GM23338 (cell line): ENCODE data around the gene PITPNC1. TPM values are rescaled to one million over a fixed set of nuclear protein-coding genes. Genes with fewer than 3 reads are reported as not detected.

Experiments used
- ATAC-seq: fragments of 200-7000 bp; cut with Tn5 transposase; 3 replicates; pipeline ENCODE4 v1.9.1; 2020
- DNase-seq: peaks from one replicate; pipeline ENCODE4 v3.0.0-alpha.2; 2015; ENCODE audit warnings: low spot score
- H2AFZ ChIP-seq: fragments of 200-600 bp; sonication (generic); 2 replicates; pipeline ENCODE4 v1.8.0; 2016; ENCODE audit warnings: antibody characterized with exemption, mild to moderate bottlenecking, moderate library complexity
- H3F3A ChIP-seq: fragments of 200-600 bp; sonication (generic); replicated peaks from 2 replicates; pipeline ENCODE4 v1.8.0; 2017; ENCODE audit warnings: antibody characterized with exemption, mixed run types, low read depth
- H3K27ac ChIP-seq: fragments of 200-600 bp; sonication (generic); 2 replicates; pipeline ENCODE4 v1.6.1; 2016; ENCODE audit warnings: low read depth
- H3K27me3 ChIP-seq: fragments of 200-600 bp; sonication (generic); 2 replicates; pipeline ENCODE4 v1.8.0; 2016; ENCODE audit warnings: mild to moderate bottlenecking, mixed run types, moderate library complexity; ENCODE audit not compliant: insufficient read depth
- H3K36me3 ChIP-seq: fragments of 200-600 bp; sonication (generic); 2 replicates; pipeline ENCODE4 v1.8.0; 2016; ENCODE audit warnings: mild to moderate bottlenecking; ENCODE audit not compliant: insufficient read depth
- H3K4me1 ChIP-seq: fragments of 200-600 bp; sonication (generic); 2 replicates; pipeline ENCODE4 v1.8.0; 2016; ENCODE audit warnings: mild to moderate bottlenecking, moderate library complexity; ENCODE audit not compliant: insufficient read depth
- H3K4me2 ChIP-seq: fragments of 200-600 bp; sonication (generic); 2 replicates; pipeline ENCODE4 v1.7.1; 2017; ENCODE audit warnings: mixed run types
- H3K4me3 ChIP-seq: fragments of 200-600 bp; sonication (generic); 2 replicates; pipeline ENCODE4 v1.6.1; 2016; ENCODE audit warnings: mixed run types
- H3K79me2 ChIP-seq: fragments of 200-600 bp; sonication (generic); replicated peaks from 2 replicates; pipeline ENCODE4 v1.8.0; 2017; ENCODE audit warnings: mild to moderate bottlenecking; ENCODE audit not compliant: insufficient read depth
- H3K9me2 ChIP-seq: fragments of 200-600 bp; sonication (generic); 2 replicates; pipeline ENCODE4 v1.8.0; 2017; ENCODE audit not compliant: insufficient read depth
- H4K20me1 ChIP-seq: fragments of 200-600 bp; sonication (generic); replicated peaks from 2 replicates; pipeline ENCODE4 v1.8.0; 2017; ENCODE audit warnings: mild to moderate bottlenecking; ENCODE audit not compliant: insufficient read depth
- H3K27ac Mint-ChIP-seq: 2 replicates; pipeline ENCODE4 v1.8.0; 2020; ENCODE audit warnings: inconsistent platforms, mild to moderate bottlenecking, moderate library complexity, mixed read lengths
- H3K27me3 Mint-ChIP-seq: 3 replicates; pipeline ENCODE4 v1.8.0; 2022; ENCODE audit warnings: low read depth, mild to moderate bottlenecking, moderate library complexity, mixed read lengths, inconsistent platforms; ENCODE audit not compliant: insufficient read depth, poor library complexity
- H3K36me3 Mint-ChIP-seq: 3 replicates; pipeline ENCODE4 v1.8.0; 2021; ENCODE audit warnings: low read depth, mild to moderate bottlenecking, inconsistent platforms, moderate library complexity, mixed read lengths
- H3K4me1 Mint-ChIP-seq: 3 replicates; pipeline ENCODE4 v1.8.0; 2020; ENCODE audit warnings: mild to moderate bottlenecking, inconsistent platforms, mixed read lengths
- H3K4me3 Mint-ChIP-seq: 3 replicates; pipeline ENCODE4 v1.8.0; 2021; ENCODE audit warnings: moderate library complexity, mild to moderate bottlenecking, inconsistent platforms, mixed read lengths
- H3K9me3 Mint-ChIP-seq: 3 replicates; pipeline ENCODE4 v1.8.0; 2020; ENCODE audit warnings: moderate library complexity, mild to moderate bottlenecking, inconsistent platforms, mixed read lengths
- CREB1 ChIP-seq: fragments of 250-450 bp; sonication (Bioruptor Pico); IDR thresholded peaks from 2 replicates; pipeline ENCODE4 v1.5.0; 2020; ENCODE audit warnings: low read depth, mild to moderate bottlenecking, moderate library complexity
- EZH2phosphoT487 ChIP-seq: fragments of 200-600 bp; sonication (generic); IDR thresholded peaks from one replicate; pipeline ENCODE4 v1.8.1; 2018; ENCODE audit warnings: antibody characterized with exemption; ENCODE audit not compliant: unreplicated experiment
- NANOG ChIP-seq: IDR thresholded peaks from 2 replicates; pipeline ENCODE4 v1.6.1; 2016; ENCODE audit warnings: antibody characterized with exemption, borderline replicate concordance
- ZNF114 ChIP-seq: fragments of 250-450 bp; sonication (Bioruptor Pico); IDR thresholded peaks from 2 replicates; pipeline ENCODE4 v1.5.0; 2020; ENCODE audit warnings: mild to moderate bottlenecking, moderate library complexity
- ZNF331 ChIP-seq: fragments of 250-450 bp; sonication (Bioruptor Pico); IDR thresholded peaks from 2 replicates; pipeline ENCODE4 v1.5.0; 2020; ENCODE audit warnings: low read depth, mild to moderate bottlenecking, moderate library complexity
- polyA plus RNA-seq: library from polyadenylated mRNA; unstranded; fragments of >200 nt; fragmentation: Nextera tagmentation; extraction: Ambion mirVana; gene quantifications from 2 replicates; pipeline ENCODE4 v1.2.1, GENCODE V29; 2016
- total RNA-seq: library from RNA; depleted of rRNA; stranded (reverse); fragments of >200 nt; shearing (Covaris generic); gene quantifications from 2 replicates; pipeline ENCODE4 v1.2.3, GENCODE V29; 2014
- TF ChIP-seq, protein P1 (sequence below), 2 experiments: fragments of 200-600 bp in 1 of 2; sonication (generic) in 1 of 2; conservative IDR thresholded peaks; 2 replicates each; pipeline versions ENCODE4 v1.5.1 to v1.6.1; 2016 to 2017; ENCODE audit warnings: antibody characterized with exemption in 2 of 2, low read depth in 2 of 2, mild to moderate bottlenecking in 2 of 2, moderate library complexity in 1 of 2
- TF ChIP-seq, protein P2 (sequence below): IDR thresholded peaks from one replicate; pipeline ENCODE4 v1.6.1; 2018; ENCODE audit warnings: antibody characterized with exemption; ENCODE audit not compliant: unreplicated experiment
- TF ChIP-seq, protein P3 (sequence below): IDR thresholded peaks from 2 replicates; pipeline ENCODE4 v1.6.1; 2016; ENCODE audit warnings: antibody characterized with exemption
- TF ChIP-seq, protein P4 (sequence below): fragments of 250-450 bp; sonication (Bioruptor Pico); IDR thresholded peaks from 2 replicates; pipeline ENCODE4 v1.5.0; 2020; ENCODE audit warnings: mild to moderate bottlenecking, moderate library complexity

Gene PITPNC1
- total and polyA plus RNA-seq, 2 experiments from 2014 or later: 23.0 to 32.6 TPM

DNA sequence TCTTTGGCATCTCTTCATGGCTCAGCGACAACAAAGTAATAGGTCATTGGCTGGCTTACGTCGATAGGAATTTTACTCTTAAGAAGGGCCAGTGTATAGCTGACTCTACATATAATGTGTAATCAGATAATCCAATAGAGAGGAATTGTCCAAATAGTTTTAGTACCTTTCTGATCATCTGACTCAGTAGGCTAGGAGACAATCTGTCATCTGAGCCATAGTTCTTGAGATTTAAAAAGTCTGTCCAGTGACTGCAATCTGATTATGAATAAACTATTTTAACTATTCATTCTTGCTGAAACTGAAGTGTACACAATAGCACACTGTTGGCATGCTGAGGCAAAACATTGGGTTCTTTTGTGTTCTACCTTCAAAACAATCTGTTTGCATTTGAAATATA, 319.3 kb downstream of the PITPNC1 start:
- H3K27ac Mint-ChIP-seq: no peak overlapping the region
- H2AFZ ChIP-seq: no peak overlapping the region
- no peak overlapping the region for H3K4me2 ChIP-seq
- peaks cover 16% of the 10 kb centered on the region for H3K4me1 ChIP-seq
- H3F3A ChIP-seq: peaks cover 8% of the 10 kb centered on the region; the same call in 1 of the 2 replicates
- no peaks in the 10 kb centered on the region for H3K9me2 ChIP-seq
- DNase-seq (no peak), ATAC-seq (no peak)
- H3K36me3 ChIP-seq: no peaks in the 10 kb centered on the region; the same call in 1 of the 2 replicates
- H4K20me1 ChIP-seq: no peaks in the 10 kb centered on the region
- H3K4me1 Mint-ChIP-seq: peaks cover 11% of the 10 kb centered on the region
- no peaks in the 10 kb centered on the region for H3K27me3 ChIP-seq
- peaks cover 11% of the 10 kb centered on the region; the same call in 1 of the 3 replicates for H3K36me3 Mint-ChIP-seq
- H3K79me2 ChIP-seq: no peaks in the 10 kb centered on the region
- H3K4me3 ChIP-seq: no peak overlapping the region
- H3K27ac ChIP-seq: peak overlapping the region; percentile 24; the same call in 1 of the 2 replicates
- no peak overlapping the region for H3K4me3 Mint-ChIP-seq
- TF ChIP-seq, protein P1, sequence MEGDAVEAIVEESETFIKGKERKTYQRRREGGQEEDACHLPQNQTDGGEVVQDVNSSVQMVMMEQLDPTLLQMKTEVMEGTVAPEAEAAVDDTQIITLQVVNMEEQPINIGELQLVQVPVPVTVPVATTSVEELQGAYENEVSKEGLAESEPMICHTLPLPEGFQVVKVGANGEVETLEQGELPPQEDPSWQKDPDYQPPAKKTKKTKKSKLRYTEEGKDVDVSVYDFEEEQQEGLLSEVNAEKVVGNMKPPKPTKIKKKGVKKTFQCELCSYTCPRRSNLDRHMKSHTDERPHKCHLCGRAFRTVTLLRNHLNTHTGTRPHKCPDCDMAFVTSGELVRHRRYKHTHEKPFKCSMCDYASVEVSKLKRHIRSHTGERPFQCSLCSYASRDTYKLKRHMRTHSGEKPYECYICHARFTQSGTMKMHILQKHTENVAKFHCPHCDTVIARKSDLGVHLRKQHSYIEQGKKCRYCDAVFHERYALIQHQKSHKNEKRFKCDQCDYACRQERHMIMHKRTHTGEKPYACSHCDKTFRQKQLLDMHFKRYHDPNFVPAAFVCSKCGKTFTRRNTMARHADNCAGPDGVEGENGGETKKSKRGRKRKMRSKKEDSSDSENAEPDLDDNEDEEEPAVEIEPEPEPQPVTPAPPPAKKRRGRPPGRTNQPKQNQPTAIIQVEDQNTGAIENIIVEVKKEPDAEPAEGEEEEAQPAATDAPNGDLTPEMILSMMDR (conservative IDR thresholded peaks at IDR 0.05; ENCODE audit: low read depth in 2 of 2): no peak
- no peak for TF ChIP-seq CREB1 (CRISPR knock-in tag)
- no peak for TF ChIP-seq NANOG
- no peak for TF ChIP-seq ZNF331 (CRISPR knock-in tag)
- TF ChIP-seq, protein P2, sequence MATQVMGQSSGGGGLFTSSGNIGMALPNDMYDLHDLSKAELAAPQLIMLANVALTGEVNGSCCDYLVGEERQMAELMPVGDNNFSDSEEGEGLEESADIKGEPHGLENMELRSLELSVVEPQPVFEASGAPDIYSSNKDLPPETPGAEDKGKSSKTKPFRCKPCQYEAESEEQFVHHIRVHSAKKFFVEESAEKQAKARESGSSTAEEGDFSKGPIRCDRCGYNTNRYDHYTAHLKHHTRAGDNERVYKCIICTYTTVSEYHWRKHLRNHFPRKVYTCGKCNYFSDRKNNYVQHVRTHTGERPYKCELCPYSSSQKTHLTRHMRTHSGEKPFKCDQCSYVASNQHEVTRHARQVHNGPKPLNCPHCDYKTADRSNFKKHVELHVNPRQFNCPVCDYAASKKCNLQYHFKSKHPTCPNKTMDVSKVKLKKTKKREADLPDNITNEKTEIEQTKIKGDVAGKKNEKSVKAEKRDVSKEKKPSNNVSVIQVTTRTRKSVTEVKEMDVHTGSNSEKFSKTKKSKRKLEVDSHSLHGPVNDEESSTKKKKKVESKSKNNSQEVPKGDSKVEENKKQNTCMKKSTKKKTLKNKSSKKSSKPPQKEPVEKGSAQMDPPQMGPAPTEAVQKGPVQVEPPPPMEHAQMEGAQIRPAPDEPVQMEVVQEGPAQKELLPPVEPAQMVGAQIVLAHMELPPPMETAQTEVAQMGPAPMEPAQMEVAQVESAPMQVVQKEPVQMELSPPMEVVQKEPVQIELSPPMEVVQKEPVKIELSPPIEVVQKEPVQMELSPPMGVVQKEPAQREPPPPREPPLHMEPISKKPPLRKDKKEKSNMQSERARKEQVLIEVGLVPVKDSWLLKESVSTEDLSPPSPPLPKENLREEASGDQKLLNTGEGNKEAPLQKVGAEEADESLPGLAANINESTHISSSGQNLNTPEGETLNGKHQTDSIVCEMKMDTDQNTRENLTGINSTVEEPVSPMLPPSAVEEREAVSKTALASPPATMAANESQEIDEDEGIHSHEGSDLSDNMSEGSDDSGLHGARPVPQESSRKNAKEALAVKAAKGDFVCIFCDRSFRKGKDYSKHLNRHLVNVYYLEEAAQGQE: no peak
- TF ChIP-seq, protein P3, sequence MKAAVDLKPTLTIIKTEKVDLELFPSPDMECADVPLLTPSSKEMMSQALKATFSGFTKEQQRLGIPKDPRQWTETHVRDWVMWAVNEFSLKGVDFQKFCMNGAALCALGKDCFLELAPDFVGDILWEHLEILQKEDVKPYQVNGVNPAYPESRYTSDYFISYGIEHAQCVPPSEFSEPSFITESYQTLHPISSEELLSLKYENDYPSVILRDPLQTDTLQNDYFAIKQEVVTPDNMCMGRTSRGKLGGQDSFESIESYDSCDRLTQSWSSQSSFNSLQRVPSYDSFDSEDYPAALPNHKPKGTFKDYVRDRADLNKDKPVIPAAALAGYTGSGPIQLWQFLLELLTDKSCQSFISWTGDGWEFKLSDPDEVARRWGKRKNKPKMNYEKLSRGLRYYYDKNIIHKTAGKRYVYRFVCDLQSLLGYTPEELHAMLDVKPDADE: no peak
- TF ChIP-seq, protein P4, sequence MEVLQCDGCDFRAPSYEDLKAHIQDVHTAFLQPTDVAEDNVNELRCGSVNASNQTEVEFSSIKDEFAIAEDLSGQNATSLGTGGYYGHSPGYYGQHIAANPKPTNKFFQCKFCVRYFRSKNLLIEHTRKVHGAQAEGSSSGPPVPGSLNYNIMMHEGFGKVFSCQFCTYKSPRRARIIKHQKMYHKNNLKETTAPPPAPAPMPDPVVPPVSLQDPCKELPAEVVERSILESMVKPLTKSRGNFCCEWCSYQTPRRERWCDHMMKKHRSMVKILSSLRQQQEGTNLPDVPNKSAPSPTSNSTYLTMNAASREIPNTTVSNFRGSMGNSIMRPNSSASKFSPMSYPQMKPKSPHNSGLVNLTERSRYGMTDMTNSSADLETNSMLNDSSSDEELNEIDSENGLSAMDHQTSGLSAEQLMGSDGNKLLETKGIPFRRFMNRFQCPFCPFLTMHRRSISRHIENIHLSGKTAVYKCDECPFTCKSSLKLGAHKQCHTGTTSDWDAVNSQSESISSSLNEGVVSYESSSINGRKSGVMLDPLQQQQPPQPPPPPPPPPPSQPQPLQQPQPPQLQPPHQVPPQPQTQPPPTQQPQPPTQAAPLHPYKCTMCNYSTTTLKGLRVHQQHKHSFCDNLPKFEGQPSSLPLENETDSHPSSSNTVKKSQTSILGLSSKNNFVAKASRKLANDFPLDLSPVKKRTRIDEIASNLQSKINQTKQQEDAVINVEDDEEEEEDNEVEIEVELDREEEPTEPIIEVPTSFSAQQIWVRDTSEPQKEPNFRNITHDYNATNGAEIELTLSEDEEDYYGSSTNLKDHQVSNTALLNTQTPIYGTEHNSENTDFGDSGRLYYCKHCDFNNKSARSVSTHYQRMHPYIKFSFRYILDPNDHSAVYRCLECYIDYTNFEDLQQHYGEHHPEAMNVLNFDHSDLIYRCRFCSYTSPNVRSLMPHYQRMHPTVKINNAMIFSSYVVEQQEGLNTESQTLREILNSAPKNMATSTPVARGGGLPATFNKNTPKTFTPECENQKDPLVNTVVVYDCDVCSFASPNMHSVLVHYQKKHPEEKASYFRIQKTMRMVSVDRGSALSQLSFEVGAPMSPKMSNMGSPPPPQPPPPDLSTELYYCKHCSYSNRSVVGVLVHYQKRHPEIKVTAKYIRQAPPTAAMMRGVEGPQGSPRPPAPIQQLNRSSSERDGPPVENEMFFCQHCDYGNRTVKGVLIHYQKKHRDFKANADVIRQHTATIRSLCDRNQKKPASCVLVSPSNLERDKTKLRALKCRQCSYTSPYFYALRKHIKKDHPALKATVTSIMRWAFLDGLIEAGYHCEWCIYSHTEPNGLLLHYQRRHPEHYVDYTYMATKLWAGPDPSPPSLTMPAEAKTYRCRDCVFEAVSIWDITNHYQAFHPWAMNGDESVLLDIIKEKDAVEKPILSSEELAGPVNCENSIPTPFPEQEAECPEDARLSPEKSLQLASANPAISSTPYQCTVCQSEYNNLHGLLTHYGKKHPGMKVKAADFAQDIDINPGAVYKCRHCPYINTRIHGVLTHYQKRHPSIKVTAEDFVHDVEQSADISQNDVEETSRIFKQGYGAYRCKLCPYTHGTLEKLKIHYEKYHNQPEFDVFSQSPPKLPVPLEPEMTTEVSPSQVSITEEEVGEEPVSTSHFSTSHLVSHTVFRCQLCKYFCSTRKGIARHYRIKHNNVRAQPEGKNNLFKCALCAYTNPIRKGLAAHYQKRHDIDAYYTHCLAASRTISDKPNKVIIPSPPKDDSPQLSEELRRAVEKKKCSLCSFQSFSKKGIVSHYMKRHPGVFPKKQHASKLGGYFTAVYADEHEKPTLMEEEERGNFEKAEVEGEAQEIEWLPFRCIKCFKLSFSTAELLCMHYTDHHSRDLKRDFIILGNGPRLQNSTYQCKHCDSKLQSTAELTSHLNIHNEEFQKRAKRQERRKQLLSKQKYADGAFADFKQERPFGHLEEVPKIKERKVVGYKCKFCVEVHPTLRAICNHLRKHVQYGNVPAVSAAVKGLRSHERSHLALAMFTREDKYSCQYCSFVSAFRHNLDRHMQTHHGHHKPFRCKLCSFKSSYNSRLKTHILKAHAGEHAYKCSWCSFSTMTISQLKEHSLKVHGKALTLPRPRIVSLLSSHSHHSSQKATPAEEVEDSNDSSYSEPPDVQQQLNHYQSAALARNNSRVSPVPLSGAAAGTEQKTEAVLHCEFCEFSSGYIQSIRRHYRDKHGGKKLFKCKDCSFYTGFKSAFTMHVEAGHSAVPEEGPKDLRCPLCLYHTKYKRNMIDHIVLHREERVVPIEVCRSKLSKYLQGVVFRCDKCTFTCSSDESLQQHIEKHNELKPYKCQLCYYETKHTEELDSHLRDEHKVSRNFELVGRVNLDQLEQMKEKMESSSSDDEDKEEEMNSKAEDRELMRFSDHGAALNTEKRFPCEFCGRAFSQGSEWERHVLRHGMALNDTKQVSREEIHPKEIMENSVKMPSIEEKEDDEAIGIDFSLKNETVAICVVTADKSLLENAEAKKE (CRISPR knock-in tag): no peak
- TF ChIP-seq EZH2phosphoT487: no peak
- no peak for TF ChIP-seq ZNF114
- no peaks in the 10 kb centered on the region for H3K27me3 Mint-ChIP-seq
- H3K9me3 Mint-ChIP-seq: no peaks in the 10 kb centered on the region; the same call in 2 of the 3 replicates
